Right renal pelvis (tissue), 4 donors: ENCODE data around the gene CACTIN. TPM values are rescaled to one million over a fixed set of nuclear protein-coding genes. Genes with fewer than 3 reads are reported as not detected.
A peak's percentile ranks its signal among the peaks of the same experiment; 100 is the strongest.
"Not testable (repeated sequence)": the region's sequence is repeated elsewhere in the genome, so short reads cannot be mapped to it uniquely, and the experiment has no call there.

ENCODE experiments used
- DNase-seq, 4 donors: peaks; one replicate each; pipeline ENCODE4 v3.0.0-alpha.2; 2013; ENCODE audit warnings: low read depth in 4 of 4, low spot score in 3 of 4, missing footprints in 1 of 4
- polyA plus RNA-seq, 4 donors: library from polyadenylated mRNA; unstranded; fragments of 120-200 nt; gene quantifications; one replicate each; pipeline ENCODE4 v1.2.1, GENCODE V29; 2013; ENCODE audit not compliant: insufficient read length in 4 of 4

CACTIN gene
- polyA plus RNA-seq, result 10 to 100 TPM; 19.7 to 30.8 (median 21.0) TPM

DNA sequence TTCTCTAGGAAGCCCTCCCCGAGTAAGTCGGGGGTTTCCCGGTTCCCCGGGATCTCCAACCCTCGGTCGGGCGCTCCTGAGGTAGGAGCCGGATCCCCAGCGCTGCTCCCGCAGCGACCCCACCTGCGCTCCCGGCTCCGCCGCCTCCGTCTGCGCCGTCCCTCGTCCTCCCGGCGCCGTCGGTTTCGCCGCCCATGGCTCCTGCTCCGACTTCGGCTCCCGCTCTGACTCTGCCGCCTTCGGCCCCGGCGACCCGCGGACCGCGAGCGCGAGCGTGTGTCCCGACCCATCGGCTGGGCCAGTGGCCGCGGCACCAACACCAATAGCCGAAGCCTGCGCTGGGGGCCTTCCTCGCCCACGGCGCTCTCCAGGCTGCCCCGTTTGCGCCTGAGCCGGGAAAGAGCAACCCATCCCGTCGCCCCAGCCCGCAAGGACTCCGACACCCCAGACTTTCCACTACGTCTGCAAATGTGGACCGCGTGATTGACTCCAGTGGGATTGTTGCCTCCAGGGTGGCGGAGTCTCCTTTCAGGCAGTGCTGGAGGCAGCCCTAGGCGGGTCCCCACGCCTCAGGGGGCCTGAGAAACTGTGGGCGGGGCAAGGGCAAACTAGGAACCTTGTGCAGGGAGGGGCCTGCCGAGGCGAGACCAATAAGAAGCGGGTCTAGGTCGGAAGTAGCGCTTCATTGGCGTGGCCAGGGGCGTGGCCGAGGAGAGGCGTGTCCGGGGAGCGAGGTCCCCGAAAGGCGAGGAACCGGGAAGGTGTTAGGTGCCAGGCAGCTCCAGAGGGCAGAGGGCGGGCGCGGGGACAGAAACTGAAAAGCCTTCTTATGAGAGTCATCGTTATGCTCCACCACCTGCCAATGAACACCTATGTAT lies at the start of gene CACTIN:
Gene CACTIN (minus strand): TSS at position 318 of the 878 bp plus-strand sequence. CDS start 28 bp downstream, at position 290.
- peak; percentile 94 to 97 (median 95) for DNase-seq

DNA sequence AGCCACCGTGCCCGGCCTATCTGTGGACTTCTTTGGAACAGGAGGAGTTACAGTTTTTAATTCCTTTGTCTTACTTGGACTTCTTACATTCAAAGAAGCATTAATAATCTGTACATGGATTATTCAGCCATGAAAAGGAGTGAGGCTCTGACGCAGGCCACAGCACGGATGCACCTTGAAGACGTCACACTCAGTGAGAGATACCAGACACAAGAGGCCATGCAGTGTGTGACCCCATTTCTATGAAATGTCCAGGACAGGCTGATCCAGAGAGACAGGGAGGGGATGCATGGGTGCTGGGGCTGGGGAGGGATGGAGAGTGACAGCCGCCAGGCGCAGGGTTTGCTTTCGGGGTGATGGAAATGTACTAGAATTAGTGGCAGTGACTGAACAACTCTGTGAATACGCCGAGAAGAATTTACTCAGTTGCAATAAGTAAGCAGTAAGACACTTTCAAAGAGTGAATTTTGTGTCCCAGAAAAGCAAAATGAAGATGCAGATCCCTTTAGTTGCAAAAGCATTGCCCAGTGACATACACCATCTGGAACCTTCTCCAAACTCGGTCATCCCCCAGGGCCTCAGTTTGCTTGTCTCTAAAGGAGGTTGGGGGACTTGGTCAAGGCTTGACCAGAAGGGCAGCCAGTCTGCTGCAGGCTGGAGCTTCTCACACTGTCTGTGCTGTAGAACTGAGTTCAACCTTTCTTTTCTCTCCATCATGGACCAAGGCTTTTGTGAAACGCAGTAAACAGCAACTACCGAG lies 48.4 kb upstream of the CACTIN start:
- no peak for DNase-seq

DNA sequence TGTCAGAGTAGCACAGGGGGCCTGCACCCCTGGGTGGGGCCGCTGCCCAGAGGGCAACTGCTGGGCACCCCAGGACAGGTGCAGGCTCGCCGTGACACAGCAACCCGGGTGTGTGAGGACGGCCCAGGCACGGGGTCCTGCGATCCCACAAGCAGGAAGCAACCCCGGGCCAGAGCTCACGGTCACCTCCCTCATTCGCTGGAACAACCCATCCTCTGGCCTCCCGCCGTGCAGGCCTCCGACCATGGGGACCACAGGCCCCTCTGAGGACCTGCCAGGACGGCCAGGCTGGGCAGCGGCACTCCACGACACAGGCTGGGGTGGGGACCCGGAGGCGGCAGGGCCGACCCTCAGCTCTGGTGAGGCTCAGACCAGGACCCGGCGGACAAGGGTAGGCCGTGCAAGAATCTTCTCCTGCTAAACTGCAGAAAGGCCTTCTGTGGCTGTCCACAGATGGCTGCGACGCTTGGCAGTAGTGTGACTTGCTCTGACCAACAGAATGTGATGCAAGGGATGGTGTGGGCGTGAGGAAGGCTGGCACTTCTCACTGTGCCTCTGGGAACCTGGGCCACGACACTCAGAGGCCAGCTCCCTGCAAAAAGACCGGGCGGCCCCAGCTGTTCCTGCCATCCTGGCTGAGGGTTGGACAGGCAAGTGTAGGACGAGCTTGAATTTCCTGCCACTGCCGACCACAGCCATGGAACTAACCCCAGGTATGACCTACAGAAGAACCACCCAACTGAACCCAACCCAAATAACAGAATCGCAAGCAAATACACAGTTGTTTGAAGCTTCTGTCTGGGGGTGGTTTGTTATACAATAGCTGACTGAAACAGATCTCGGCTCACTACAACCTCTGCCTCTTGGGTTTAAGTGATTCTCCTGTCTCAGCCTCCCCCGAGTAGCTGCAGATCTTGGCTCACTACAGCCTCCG lies 47.2 kb upstream of the CACTIN start:
- DNase-seq, result no peak

GRCh38 chr19:3672993-3673392 lies 46.4 kb upstream of the CACTIN start:
- no peak for DNase-seq

DNA sequence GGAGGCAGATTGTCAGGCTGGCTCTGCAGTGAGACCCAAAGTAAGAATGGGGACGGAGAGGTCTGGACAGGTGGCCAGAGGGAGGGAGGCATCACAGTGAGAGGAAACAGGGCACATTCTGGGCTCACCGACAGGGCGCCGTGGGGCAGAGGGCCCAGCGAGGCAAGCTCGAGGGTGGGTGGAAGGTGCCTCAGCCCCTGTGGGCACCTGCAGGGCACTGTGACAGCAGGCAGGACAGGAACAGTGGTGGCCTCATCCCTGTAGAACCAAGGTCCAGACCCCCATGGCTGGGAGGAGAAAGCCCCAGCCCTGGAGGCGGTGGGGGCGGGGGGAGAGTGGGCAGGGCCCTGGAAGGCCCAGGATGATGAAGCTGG lies 46.0 kb upstream of the CACTIN start:
- no peak for DNase-seq

GRCh38 chr19:3671680-3672574 lies 45.3 kb upstream of the CACTIN start:
- DNase-seq, result no peak

DNA sequence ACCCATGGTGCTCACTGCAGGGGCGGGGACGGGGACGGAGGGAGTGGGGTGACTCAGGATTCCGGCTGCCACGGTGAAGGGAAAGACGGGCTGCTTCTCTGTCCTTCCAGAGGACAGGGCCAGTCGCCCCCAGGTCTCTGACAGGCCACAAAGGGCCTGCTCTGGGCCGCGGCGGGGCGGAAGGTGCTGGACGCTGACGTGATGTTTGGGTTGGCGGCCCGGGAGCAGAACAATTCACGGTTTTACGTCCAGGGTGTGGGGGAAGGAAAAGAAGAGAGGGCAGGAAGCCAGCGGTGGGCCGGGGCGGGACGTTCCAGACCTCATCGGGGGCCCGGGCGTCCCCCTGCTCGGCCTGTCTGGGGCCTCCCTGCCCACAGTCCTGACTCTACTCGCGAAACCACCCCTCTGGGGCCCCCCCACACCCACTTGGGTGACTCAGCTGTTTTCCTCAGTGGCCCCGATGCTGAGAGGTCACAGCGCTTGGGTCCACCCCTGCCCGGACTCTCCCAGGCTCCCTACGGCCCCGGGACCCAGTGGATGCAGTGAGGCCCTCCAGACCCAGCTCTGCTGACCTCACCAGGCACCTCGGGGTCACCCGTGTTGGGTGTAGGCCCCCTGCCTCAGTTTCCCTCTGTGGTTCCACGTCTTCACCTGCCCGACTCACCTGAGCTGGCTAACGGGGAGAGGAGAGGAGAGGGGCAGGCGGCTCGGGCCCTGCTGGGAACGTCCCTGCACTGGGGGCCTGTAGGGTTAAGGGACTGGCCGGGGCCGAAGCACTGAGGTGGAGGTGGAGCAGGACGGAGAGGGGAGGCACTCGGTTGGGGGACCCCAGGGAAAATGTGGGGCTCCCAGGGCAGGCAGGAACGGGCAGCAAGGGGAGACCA lies 44.4 kb upstream of the CACTIN start:
- DNase-seq, result no peak

GRCh38 chr19:3669947-3670795 lies 43.6 kb upstream of the CACTIN start:
- DNase-seq, result no peak

- no peak for DNase-seq
These were observed 42.7 kb upstream of the CACTIN start for GRCh38 chr19:3669082-3669946.

- no peak for DNase-seq
These were observed 41.9 kb upstream of the CACTIN start for GRCh38 chr19:3668331-3669081.

DNA sequence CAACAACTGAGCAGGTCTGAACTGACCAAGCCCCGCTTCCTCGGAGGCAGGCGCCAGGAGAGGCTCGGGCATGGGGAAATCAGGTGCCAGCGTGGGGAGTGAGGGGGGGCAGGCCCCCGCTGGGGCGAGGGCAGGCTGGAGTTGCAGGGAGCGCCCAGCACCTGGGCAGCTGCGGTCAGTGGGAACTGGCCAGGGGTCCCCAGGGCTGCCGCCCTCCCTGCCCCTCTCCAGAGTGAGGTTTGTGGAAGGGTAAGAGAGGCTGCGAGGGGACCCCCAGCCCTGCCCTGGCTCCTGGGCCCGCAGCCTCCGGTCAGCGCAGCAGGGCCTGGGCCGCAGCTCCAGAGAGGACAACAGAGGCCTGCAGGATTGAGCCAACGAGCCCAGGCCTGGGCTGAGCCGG lies 41.2 kb upstream of the CACTIN start:
- DNase-seq, result no peak

- DNase-seq, result no peak
These were observed 40.5 kb upstream of the CACTIN start for GRCh38 chr19:3667037-3667638.

GRCh38 chr19:3666545-3666856 lies 39.9 kb upstream of the CACTIN start:
- not testable (repeated sequence) for DNase-seq

DNA sequence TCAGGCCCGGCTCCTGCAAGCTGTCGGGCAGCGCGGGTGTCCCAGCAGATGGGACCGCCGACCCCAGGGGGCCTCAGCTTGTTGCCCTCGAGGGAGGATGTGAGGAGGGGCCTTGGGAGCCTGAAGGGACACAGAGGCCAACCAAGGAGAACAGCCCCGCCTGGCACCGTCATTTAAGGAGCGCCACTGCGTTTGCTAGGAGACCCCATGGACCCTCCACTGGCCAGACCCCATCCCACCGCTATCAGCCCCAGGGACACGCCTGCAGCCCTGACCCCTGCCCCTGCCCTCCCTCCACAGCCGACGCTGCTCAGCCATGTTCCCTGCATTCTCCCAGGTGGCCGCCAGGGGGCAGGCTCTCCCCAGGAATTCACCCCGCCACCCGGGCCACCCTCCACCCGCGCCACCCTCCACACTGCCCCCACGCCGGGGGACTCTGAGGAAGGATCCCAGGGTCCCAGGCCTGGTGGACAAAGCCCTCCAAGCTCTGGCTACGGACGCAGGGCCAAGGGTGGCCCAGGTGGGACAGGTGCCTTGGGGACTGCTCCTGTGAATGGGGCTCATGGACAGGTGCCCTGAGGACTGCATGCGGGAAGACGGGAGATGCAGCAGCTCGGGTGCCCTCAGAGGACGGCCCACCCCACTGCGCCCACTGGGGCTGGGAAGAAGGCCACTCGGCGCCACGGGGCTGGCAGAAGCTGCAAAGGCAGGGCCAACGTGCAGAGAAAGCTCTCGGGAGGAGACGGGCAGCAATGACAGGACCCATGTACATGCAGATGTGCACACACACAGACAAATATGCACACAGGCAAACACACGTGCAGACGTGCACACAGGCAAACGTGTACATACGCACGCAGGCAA lies 39.3 kb upstream of the CACTIN start:
- no peak for DNase-seq
